Bronchus fibroblast of lung (primary cell): ENCODE data around the gene GNAI3. TPM values are rescaled to one million over a fixed set of nuclear protein-coding genes. Genes with fewer than 3 reads are reported as not detected.

Experiments used
- total RNA-seq: library from RNA; depleted of rRNA; stranded (reverse); fragments of >200 nt; gene quantifications from 2 replicates; pipeline ENCODE4 v1.2.3, GENCODE V29; 2015

The GNAI3 gene
- 7.4 and 8.4 TPM in 2 replicates for total RNA-seq

GRCh38 chr1:109548321-109549267, at the start of gene GNAI3:
Gene GNAI3, plus strand, starts transcription at chr1:109548615. Its CDS starts 106 bp downstream, at chr1:109548721.

GRCh38 chr1:109509176-109510134, 39.0 kb upstream of the GNAI3 start, which contains the start of gene AMIGO1:
Gene AMIGO1, minus strand, starts transcription at chr1:109509727. Its CDS starts 815 bp downstream, at chr1:109508912.

GRCh38 chr1:109539676-109540075, 8.7 kb upstream of the GNAI3 start, which contains the start of gene GPR61:
Gene GPR61, plus strand, starts transcription at chr1:109539872. Its CDS starts 3,151 bp downstream, at chr1:109543023.

GRCh38 chr1:109619576-109620400, 71.4 kb downstream of the GNAI3 start, which contains the start of the genes AMPD2 and GNAT2:
Gene AMPD2, plus strand, starts transcription at chr1:109619837. Its CDS starts 1,339 bp downstream, at chr1:109621176.
Gene GNAT2, minus strand, starts transcription at chr1:109619616. Its CDS starts 6,746 bp downstream, at chr1:109612870.

GRCh38 chr1:109655615-109656519, 107.5 kb downstream of the GNAI3 start, which contains the start of gene GSTM4:
Gene GSTM4, plus strand, starts transcription at chr1:109656099. Its CDS starts 291 bp downstream, at chr1:109656390.

GRCh38 chr1:109667452-109668122, 119.2 kb downstream of the GNAI3 start, which contains the start of gene GSTM2:
Gene GSTM2, plus strand, starts transcription at chr1:109668057. Its CDS starts 59 bp downstream, at chr1:109668116.

Other genes with a start within 250 kb of the GNAI3 start
- not detected in 2 replicates for gene MYBPHL, start 241.6 kb upstream of the GNAI3 start, total RNA-seq
- 15.5 and 17.7 TPM in 2 replicates for gene SORT1, start 150.7 kb upstream of the GNAI3 start, total RNA-seq
- gene PSMA5, start 122.2 kb upstream of the GNAI3 start, total RNA-seq: 34.6 and 35.2 TPM in 2 replicates
- gene SYPL2, start 82.1 kb upstream of the GNAI3 start, total RNA-seq: 0.15 and 0.17 TPM in 2 replicates
- 3.9 and 5.2 TPM in 2 replicates for gene ATXN7L2, start 64.7 kb upstream of the GNAI3 start, total RNA-seq
- 3.1 and 3.2 TPM in 2 replicates for gene CYB561D1, start 54.5 kb upstream of the GNAI3 start, total RNA-seq
- gene AMIGO1, start 38.9 kb upstream of the GNAI3 start, total RNA-seq: 0.89 and 1.0 TPM in 2 replicates
- not detected in 2 replicates for gene GPR61, start 8.7 kb upstream of the GNAI3 start, total RNA-seq
- gene GNAT2, start 71.0 kb downstream of the GNAI3 start, total RNA-seq: 0.30 TPM in 1 of 2 replicates, not detected in the other
- gene AMPD2, start 71.2 kb downstream of the GNAI3 start, total RNA-seq: 53.4 and 67.1 TPM in 2 replicates
- 20.2 and 20.7 TPM in 2 replicates for gene GSTM4, start 107.5 kb downstream of the GNAI3 start, total RNA-seq
- gene GSTM2, start 119.4 kb downstream of the GNAI3 start, total RNA-seq: 17.7 and 19.0 TPM in 2 replicates
- not detected in 2 replicates for gene GSTM1, start 139.2 kb downstream of the GNAI3 start, total RNA-seq
- gene GSTM5, start 163.6 kb downstream of the GNAI3 start, total RNA-seq: 2.8 and 6.4 TPM in 2 replicates
- gene GSTM3, start 192.4 kb downstream of the GNAI3 start, total RNA-seq: 28.4 and 32.3 TPM in 2 replicates
- gene EPS8L3, start 215.3 kb downstream of the GNAI3 start, total RNA-seq: not detected in 2 replicates